HFF-Myc (cell line): ENCODE results near the gene PUM2.

Source experiments
- DNase-seq: peaks from one replicate; pipeline ENCODE4 v3.0.0-alpha.2; 2011; ENCODE audit warnings: low read depth; ENCODE audit errors: extremely low read depth
- H3K4me3 ChIP-seq: replicated peaks from 2 replicates; pipeline ENCODE4 v1.5.1; 2011; ENCODE audit warnings: low read depth, mild to moderate bottlenecking, control low read depth, low read length
- CTCF ChIP-seq: IDR thresholded peaks from 2 replicates; pipeline ENCODE4 v1.5.1; 2012; ENCODE audit warnings: mild to moderate bottlenecking, low read depth, low read length, control low read depth; ENCODE audit errors: missing control alignments

Gene PUM2

GRCh38 chr2:20391951-20392699 is 41.5 kb upstream of the PUM2 start:
- DNase-seq, result no peak
- TF ChIP-seq CTCF, result no peak

GRCh38 chr2:20390524-20391123 is 40.0 kb upstream of the PUM2 start:
- TF ChIP-seq CTCF, result no peak
- no peak for DNase-seq
- H3K4me3 ChIP-seq, result no peak overlapping the region

More at GRCh38 chr2:20391951-20392699, 41.5 kb upstream of the PUM2 start:
- no peak overlapping the region for H3K4me3 ChIP-seq

- no peak for DNase-seq
- no peak for TF ChIP-seq CTCF
- H3K4me3 ChIP-seq, result no peak overlapping the region
Measured at GRCh38 chr2:20384953-20385352, 34.3 kb upstream of the PUM2 start.

GRCh38 chr2:20382965-20383810 is 32.5 kb upstream of the PUM2 start:
- no peak for TF ChIP-seq CTCF
- H3K4me3 ChIP-seq, result no peak overlapping the region
- DNase-seq, result peak; percentile 69

GRCh38 chr2:20381457-20381856 is 30.8 kb upstream of the PUM2 start:
- no peak for DNase-seq
- H3K4me3 ChIP-seq, result no peak overlapping the region
- no peak for TF ChIP-seq CTCF

GRCh38 chr2:20378891-20379519 is 28.4 kb upstream of the PUM2 start:
- TF ChIP-seq CTCF, result peak; percentile 93
- no peak overlapping the region for H3K4me3 ChIP-seq

More at GRCh38 chr2:20378891-20379519, 28.4 kb upstream of the PUM2 start:
- DNase-seq, result peak; percentile 49
